ENCODE measurements around the gene EPB41L4A.
"Not testable (repeated sequence)": the region's sequence is repeated elsewhere in the genome, so short reads cannot be mapped to it uniquely, and the experiment has no call there.

The EPB41L4A gene

DNA sequence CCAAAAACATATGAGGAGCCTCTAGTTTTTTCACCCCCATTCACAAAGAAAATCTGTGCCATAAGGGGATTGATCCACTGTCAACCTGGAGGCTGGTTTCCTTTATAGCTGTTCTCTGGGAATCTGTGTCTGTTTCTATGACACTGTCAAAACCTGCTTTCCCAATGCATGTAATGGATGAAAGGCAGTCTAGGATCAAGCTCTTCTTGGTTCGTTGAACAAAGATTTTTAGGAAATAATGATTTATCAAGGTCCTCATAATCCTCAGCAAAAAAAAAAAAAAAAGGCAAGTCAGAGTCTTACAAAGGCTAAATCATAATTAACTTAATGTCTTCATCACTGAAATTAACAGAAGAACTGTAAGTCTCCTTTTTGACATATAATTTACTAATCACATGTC is 16.0 kb downstream of the EPB41L4A start:
- no peak for DNase-seq
- TF ChIP-seq, protein P1, sequence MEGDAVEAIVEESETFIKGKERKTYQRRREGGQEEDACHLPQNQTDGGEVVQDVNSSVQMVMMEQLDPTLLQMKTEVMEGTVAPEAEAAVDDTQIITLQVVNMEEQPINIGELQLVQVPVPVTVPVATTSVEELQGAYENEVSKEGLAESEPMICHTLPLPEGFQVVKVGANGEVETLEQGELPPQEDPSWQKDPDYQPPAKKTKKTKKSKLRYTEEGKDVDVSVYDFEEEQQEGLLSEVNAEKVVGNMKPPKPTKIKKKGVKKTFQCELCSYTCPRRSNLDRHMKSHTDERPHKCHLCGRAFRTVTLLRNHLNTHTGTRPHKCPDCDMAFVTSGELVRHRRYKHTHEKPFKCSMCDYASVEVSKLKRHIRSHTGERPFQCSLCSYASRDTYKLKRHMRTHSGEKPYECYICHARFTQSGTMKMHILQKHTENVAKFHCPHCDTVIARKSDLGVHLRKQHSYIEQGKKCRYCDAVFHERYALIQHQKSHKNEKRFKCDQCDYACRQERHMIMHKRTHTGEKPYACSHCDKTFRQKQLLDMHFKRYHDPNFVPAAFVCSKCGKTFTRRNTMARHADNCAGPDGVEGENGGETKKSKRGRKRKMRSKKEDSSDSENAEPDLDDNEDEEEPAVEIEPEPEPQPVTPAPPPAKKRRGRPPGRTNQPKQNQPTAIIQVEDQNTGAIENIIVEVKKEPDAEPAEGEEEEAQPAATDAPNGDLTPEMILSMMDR (IDR thresholded peaks at IDR 0.05; ENCODE audit: low read depth, low read length, missing control alignments): no peak
- H3K4me3 ChIP-seq (ENCODE audit: low read depth, low read length): no peak overlapping the region
- in situ Hi-C loops (cut with HindIII; ENCODE audit: low pct_ligation_motif_present, low sequenced_read_pairs): no loop called here
- H3K36me3 ChIP-seq (replicated peaks): no peaks in the 10 kb centered on the region
- no peak overlapping the region for H3K27ac ChIP-seq
- H3K27me3 ChIP-seq (replicated peaks): no peaks in the 10 kb centered on the region

DNA sequence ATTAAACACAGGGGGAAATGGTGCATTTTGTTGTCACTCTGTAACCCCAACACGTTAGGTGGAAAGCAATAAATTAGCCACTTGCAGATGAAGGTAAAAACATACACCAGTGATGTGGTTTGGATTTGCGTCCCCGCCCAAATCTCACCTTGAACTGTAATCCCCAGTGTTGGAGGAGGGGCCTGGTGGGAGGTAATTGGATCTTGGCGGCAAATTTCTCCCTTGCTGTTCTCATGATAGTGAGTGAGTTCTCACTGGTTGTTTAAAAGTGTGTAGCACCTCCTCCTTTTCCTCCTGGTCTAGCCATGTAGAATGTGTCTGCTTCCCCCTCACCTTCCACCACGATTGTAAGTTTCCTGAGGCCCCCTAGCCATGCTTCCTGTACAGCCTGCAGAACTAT is 17.2 kb downstream of the EPB41L4A start:
- Histone ChIP-seq H3K36me3 (replicated peaks) (no peaks in the 10 kb centered on the region), H3K27me3 (replicated peaks) (no peaks in the 10 kb centered on the region), H3K4me3 (ENCODE audit: low read depth, low read length) (no peak overlapping the region), H3K27ac (no peak overlapping the region)
- TF ChIP-seq, protein P1 (IDR thresholded peaks at IDR 0.05; ENCODE audit: low read depth, low read length, missing control alignments): no peak
- no peak for DNase-seq
- in situ Hi-C loops (cut with HindIII; ENCODE audit: low pct_ligation_motif_present, low sequenced_read_pairs): no loop called here

GRCh38 chr5:112397690-112398089 is 21.4 kb downstream of the EPB41L4A start:
- Histone ChIP-seq H3K36me3 (replicated peaks) (no peaks in the 10 kb centered on the region), H3K4me3 (ENCODE audit: low read depth, low read length) (no peak overlapping the region), H3K27ac (no peak overlapping the region), H3K27me3 (replicated peaks) (no peaks in the 10 kb centered on the region)
- in situ Hi-C loops (cut with HindIII; ENCODE audit: low pct_ligation_motif_present, low sequenced_read_pairs): no loop called here
- TF ChIP-seq, protein P1 (IDR thresholded peaks at IDR 0.05; ENCODE audit: low read depth, low read length, missing control alignments): no peak
- DNase-seq: no peak

GRCh38 chr5:112396430-112396829 is 22.6 kb downstream of the EPB41L4A start:
- no peak overlapping the region for H3K4me3 ChIP-seq (ENCODE audit: low read depth, low read length)
- in situ Hi-C loops (cut with HindIII; ENCODE audit: low pct_ligation_motif_present, low sequenced_read_pairs): no loop called here
- no peak overlapping the region for H3K27ac ChIP-seq
- no peaks in the 10 kb centered on the region for H3K36me3 ChIP-seq (replicated peaks)
- no peaks in the 10 kb centered on the region for H3K27me3 ChIP-seq (replicated peaks)
- TF ChIP-seq, protein P1 (IDR thresholded peaks at IDR 0.05; ENCODE audit: low read depth, low read length, missing control alignments): no peak
- DNase-seq: no peak

DNA sequence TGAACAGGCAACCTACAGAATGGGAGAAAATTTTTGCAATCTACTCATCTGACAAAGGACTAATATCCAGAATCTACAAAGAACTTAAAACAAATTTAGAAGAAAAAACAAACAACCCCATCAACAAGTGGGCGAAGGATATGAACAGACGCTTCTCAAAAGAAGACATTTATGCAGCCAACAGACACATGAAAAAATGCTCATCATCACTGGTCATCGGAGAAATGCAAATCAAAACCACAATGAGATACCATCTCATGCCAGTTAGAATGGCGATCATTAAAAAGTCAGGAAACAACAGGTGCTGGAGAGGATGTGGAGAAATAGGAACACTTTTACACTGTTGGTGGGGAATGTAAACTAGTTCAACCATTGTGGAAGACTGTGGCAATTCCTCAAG is 23.8 kb downstream of the EPB41L4A start:
- not testable (repeated sequence) for H3K36me3 ChIP-seq (replicated peaks)

GRCh38 chr5:112390327-112390726 is 28.8 kb downstream of the EPB41L4A start:
- Histone ChIP-seq H3K4me3 (ENCODE audit: low read depth, low read length) (no peak overlapping the region), H3K36me3 (replicated peaks) (no peaks in the 10 kb centered on the region), H3K27ac (no peak overlapping the region), H3K27me3 (replicated peaks) (no peaks in the 10 kb centered on the region)
- in situ Hi-C loops (cut with HindIII; ENCODE audit: low pct_ligation_motif_present, low sequenced_read_pairs): no loop called here
- DNase-seq: no peak
- TF ChIP-seq, protein P1 (IDR thresholded peaks at IDR 0.05; ENCODE audit: low read depth, low read length, missing control alignments): no peak

More for the DNA sequence above, 23.8 kb downstream of the EPB41L4A start:
- in situ Hi-C loops (cut with HindIII; ENCODE audit: low pct_ligation_motif_present, low sequenced_read_pairs); H3K27me3 ChIP-seq (replicated peaks); H3K4me3 ChIP-seq (ENCODE audit: low read depth, low read length); DNase-seq; H3K27ac ChIP-seq: not testable (repeated sequence)

Measured in brain microvascular endothelial cell (primary cell).